MG63 (cell line): ENCODE data around the gene PHPT1. TPM values are rescaled to one million over a fixed set of nuclear protein-coding genes. Genes with fewer than 3 reads are reported as not detected.
"Not testable (repeated sequence)": the region's sequence is repeated elsewhere in the genome, so short reads cannot be mapped to it uniquely, and the experiment has no call there.

Experiments used
- DNase-seq: peaks from one replicate; pipeline ENCODE4 v3.0.0-alpha.2; 2020
- H3K27me3 ChIP-seq: fragments of 250-450 bp; sonication (Bioruptor Pico); 2 replicates; pipeline ENCODE4 v1.5.1; 2020; ENCODE audit warnings: mild to moderate bottlenecking, moderate library complexity
- H3K36me3 ChIP-seq: fragments of 250-450 bp; sonication (Bioruptor Pico); 2 replicates; pipeline ENCODE4 v1.5.1; 2020; ENCODE audit warnings: mild to moderate bottlenecking, moderate library complexity
- H3K4me3 ChIP-seq: fragments of 250-450 bp; sonication (Bioruptor Pico); 2 replicates; pipeline ENCODE4 v1.5.1; 2020; ENCODE audit warnings: mild to moderate bottlenecking, moderate library complexity
- H3K9me3 ChIP-seq: fragments of 250-450 bp; sonication (Bioruptor Pico); 2 replicates; pipeline ENCODE4 v1.5.1; 2020; ENCODE audit warnings: mild to moderate bottlenecking, moderate library complexity
- total RNA-seq: library from RNA; depleted of rRNA; stranded (reverse); fragments of >200 nt; shearing (Covaris generic); gene quantifications from 2 replicates; pipeline ENCODE4 v1.2.3, GENCODE V29; 2014; ENCODE audit warnings: low replicate concordance; rRNA removed

Gene PHPT1
- total RNA-seq = 47.1 and 74.1 TPM in 2 replicates

DNA sequence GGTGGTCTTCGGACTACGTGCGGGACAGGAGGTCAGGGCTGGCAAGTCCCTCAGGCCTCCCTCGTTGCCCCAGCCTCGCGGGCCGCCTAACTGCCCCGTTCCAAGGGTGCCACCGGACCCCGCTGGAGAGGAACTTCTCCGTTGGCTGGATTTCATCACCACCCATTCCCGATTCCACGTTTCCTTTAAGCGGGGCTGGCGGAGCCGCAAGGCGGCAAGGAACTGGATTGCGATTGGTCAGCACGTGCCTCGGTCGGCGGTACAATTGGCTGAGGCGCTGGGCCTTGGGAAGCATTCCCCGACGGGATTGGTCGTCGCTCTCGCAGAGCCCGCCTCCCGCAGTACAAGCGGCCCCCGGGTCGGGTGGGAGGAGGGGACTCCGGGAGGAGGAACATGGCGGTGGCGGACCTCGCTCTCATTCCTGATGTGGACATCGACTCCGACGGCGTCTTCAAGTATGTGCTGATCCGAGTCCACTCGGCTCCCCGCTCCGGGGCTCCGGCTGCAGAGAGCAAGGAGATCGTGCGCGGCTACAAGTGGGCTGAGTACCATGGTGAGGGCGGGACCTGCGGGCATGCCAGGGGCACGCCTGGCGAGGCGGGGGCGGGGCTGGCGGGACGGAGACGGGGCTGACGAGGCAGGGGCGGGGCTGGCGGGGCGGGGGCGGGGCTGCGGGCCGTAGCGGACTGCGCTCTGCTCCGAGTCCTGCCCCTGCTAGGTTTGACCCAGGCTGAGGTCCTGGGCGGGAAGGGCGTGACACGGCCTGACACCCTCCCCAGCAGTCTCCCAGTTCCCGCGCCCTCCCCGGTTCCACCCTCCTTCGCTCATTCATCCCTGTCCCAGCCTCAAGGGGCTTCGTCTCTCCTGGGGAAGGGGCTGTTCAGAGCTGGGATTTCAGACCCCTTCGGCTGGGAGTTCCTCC lies at the start of gene PHPT1:
Gene PHPT1 (plus strand): TSS at position 372 of the 922 bp plus-strand sequence. CDS start 22 bp downstream, at position 394.
- peak; percentile 98 for DNase-seq
- H3K36me3 ChIP-seq = peaks cover 13% of the 10 kb centered on the region
- H3K9me3 ChIP-seq = no peaks in the 10 kb centered on the region
- no peaks in the 10 kb centered on the region for H3K27me3 ChIP-seq
- peak within 1 kb of the TSS; percentile 86 for H3K4me3 ChIP-seq

DNA sequence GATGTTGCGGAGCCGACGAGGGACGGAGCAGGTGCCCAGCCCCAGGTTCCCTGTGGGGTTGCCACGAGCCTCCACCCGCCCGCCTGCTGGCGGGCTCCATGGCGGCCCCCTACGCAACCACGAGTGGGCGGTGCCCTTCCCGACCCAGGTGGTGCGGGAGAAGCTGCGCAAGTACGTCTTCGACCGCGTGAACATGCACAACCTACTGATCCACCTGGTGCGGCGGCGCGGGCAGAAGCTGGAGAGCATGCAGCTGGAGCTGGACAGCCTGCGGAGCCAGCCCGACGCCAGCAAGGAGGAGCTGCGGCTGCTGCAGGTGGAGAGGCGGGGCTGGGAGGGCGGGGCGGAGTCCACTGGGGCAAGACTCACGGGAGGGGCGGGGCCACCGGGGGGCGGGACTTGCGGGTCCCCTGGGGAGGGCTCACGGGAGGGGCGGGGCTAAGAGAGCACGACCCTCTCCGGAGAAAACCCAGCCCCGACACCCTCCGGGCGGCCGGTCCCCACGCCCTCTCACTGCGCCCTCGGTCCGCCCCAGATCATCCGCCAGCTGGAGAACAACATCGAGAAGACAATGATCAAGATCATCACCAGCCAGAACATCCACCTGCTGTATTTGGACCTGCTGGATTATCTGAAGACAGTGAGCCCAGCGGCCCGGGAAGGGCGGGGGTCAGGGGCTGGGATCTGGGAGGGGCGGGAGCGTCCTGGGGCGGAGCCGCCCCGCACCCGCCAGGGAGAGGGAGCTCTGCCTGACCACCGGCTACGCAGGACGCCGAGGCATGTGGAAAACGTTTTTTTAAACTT lies 49.2 kb upstream of the PHPT1 start:
- Histone ChIP-seq H3K4me3 (no peak overlapping the region), H3K36me3 (no peaks in the 10 kb centered on the region; the same call in 1 of the 2 replicates), H3K9me3 (no peaks in the 10 kb centered on the region), H3K27me3 (peaks cover 34% of the 10 kb centered on the region)
- DNase-seq = peak; percentile 65

DNA sequence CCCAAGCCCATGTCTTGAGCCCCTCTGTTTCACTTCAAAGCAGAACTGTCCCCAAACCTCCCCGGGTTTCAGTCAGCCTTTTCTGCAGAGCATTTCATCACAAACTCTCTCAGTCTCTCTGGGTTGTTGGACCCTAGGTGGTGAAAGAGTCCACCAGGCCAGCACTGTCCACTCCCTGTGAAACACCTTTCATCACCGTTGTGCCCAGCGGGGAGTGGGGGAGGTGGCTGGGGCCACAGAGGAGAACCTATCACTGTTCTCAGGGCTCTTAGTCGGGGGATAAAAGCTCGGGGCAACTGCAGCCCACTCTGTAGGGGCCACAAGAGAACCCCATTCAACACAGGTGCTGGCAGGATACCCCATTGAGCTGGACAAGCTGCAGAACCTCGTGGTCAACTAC lies 46.9 kb upstream of the PHPT1 start:
- Histone ChIP-seq H3K4me3 (no peak overlapping the region), H3K27me3 (peaks cover 31% of the 10 kb centered on the region), H3K36me3 (peaks cover 3% of the 10 kb centered on the region), H3K9me3 (no peaks in the 10 kb centered on the region)
- no peak for DNase-seq

DNA sequence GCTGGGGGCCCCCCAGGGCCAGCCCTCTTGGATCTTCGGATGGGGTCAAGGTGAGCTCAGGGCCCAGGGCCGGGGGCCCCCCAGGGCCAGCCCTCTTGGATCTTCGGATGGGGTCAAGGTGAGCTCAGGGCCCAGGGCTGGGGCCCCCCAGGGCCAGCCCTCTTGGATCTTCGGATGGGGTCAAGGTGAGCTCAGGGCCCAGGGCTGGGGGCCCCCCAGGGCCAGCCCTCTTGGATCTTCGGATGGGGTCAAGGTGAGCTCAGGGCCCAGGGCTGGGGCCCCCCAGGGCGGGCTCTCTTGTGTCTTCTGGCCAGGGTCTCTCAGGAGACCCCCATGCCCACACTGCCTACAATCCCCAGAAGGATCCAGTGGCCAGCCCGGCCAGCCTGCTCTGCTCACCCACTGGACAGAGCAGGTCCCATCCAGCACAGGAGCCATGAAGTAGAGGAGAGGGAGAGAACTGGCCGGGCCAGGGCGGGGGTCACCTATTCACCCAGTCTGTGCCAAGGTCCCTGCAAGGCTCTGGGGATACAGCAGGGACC lies 46.1 kb upstream of the PHPT1 start:
- not testable (repeated sequence) for H3K36me3 ChIP-seq, H3K4me3 ChIP-seq, DNase-seq, H3K9me3 ChIP-seq
- H3K27me3 ChIP-seq = peaks cover 24% of the 10 kb centered on the region

DNA sequence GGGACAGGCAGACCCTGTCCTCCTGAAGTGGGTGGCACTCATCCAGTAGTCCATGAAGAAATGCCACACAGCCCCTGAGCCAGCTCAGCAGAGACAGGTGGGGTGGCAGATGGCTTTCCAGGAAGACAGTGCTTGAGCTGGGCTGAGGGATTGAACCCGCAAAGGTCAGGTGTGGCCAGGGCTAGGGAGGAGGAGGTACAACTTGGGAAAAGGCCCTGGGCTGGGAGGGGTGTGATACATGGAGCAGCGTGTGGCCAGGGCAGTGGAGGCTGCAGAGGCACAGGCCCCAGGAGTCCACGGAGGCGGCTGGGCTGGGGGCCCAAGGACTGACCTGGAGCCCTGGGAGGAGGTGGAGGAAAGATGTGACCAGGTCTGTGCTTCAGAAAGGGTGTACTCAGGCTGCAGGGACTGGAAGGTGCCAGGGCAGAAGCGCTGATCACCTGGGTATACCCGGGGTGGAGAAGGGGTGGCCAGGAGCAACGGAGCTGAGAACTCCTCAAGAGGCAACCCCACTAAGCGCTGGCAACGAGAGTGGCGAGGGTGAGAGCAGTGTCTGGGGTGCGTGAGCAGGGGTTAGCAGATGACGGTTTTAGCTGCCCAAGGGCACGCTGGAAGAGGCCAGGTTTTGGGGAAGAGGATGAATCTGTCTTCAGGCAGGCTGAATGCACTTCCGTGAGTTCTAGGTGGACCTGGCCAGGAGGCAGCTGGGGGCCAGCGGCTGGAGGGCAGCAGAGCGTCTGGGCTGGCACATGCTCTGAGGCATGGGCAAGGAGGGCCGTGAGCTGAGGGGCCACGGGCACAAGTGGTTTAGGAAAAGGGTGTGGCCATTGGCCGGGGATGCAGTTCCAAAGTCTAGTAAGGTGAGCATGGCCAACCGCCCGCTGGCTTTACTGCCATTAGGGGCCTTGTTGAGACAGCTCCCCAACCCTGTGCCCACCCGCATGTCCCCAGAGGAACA lies 45.4 kb upstream of the PHPT1 start:
- no peak for DNase-seq
- Histone ChIP-seq H3K27me3 (peaks cover 16% of the 10 kb centered on the region), H3K36me3 (peaks cover 3% of the 10 kb centered on the region), H3K4me3 (no peak overlapping the region), H3K9me3 (no peaks in the 10 kb centered on the region)

DNA sequence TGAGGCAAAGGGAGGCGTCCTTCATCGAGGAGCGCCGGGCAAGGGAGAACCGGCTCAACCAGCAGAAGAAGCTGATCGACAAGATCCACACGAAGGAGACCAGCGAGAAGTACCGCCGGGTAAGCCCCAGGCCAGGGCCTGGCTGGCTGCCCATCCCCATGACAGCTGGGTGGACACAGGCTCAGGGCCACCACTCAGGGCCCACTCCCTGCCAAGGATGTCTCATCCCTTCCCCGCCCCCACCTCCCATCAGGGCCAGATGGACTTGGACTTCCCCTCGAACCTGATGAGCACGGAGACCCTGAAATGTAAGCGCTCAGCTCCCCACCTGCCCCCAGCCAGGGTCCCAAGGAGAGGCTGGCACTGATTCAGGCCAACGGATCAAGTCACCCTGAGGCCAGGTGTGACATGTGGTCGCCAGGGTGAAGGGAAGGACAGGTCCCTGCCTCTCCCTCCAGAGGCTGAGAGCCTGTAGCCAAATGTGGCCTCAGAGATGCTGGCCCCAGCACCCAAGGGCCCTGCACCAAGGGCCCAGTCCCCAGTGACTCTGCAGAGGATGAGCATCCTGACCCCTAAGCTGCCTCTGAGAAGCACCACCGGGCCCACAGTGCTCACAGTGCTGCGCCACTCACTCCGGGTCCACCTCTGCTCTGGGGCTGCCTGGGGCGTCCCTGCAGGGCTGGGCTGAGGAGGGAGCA lies 44.6 kb upstream of the PHPT1 start:
- peaks cover 8% of the 10 kb centered on the region for H3K27me3 ChIP-seq
- DNase-seq = no peak
- H3K36me3 ChIP-seq = peaks cover 10% of the 10 kb centered on the region
- H3K9me3 ChIP-seq = no peaks in the 10 kb centered on the region
- no peak overlapping the region for H3K4me3 ChIP-seq

DNA sequence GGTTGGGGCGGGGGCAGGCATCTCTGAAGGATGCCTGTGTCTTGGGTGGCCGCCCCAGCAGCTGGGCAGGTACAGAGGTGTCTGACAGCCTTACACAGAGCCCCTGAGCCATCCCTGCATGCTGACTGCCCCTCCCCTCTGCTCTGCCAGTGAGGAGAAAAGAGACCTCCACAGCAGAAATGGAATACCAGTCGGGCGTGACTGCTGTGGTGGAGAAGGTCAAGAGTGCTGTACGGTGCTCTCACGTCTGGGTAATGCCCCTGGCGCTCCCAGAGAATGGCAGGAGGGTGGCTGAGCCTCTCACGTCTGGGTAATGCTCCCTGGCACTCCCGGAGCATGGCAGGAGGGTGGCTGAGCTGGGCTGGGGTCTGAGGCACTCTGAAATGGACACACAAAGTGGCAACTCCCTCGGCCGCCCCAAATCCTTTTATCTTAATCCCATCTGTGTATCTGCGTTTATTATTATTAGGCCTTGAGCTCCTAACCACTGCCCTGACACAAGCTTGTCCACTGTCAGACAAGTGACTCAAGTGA lies 43.9 kb upstream of the PHPT1 start:
- no peak for DNase-seq

DNA sequence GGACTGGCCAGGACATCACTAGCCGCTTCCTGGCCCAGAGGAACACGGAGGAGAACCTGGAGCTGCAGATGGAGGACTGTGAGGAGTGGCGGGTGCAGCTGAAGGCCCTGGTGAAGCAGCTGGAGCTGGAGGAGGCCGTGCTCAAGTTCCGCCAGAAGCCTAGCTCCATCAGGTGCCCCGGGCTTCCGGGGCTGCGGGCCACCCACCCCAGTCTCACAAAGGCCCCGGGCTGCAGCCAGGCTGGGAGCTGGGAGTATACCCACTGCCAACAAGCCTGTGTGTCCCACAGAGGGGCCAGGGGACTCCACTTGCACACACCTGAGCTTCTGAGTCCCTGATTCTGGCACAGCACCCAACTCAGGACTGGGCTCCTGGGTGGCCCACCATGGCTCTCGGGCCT lies 43.1 kb upstream of the PHPT1 start:
- Histone ChIP-seq H3K9me3 (no peaks in the 10 kb centered on the region), H3K36me3 (peaks cover 24% of the 10 kb centered on the region), H3K27me3 (no peaks in the 10 kb centered on the region), H3K4me3 (no peak overlapping the region)
- DNase-seq = no peak

More for the DNA sequence above, 43.9 kb upstream of the PHPT1 start:
- H3K9me3 ChIP-seq = no peaks in the 10 kb centered on the region
- peaks cover 5% of the 10 kb centered on the region; the same call in 1 of the 2 replicates for H3K27me3 ChIP-seq
- H3K4me3 ChIP-seq = no peak overlapping the region
- peaks cover 16% of the 10 kb centered on the region for H3K36me3 ChIP-seq

DNA sequence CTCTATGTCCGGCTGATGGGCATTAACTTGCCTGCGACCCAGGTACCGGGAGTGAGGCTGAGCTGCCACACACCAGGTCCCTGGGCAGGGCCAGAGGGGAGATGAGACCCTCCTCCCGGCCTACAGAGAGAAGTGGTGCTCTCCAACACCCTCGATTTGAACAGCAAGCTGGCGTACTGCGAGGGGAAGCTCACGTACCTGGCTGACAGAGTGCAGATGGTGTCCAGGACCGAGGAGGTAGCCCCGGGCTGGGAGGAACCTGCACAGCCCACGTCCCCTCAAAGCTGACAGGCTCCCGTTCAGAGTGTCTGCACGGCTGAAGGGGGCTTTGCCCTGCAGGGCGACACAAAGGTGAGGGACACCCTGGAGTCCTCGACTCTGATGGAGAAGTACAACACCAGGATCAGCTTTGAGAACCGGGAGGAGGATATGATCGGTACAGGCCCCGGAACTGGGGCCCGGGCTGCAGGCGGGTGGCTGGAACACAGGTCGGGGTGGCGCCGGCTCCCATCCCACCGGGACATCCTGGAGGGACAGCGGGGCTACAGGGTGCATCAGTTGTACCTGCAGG lies 42.5 kb upstream of the PHPT1 start:
- peak overlapping the region; percentile 69 for H3K4me3 ChIP-seq
- no peak for DNase-seq
- no peaks in the 10 kb centered on the region for H3K27me3 ChIP-seq
- H3K36me3 ChIP-seq = peaks cover 28% of the 10 kb centered on the region
- H3K9me3 ChIP-seq = no peaks in the 10 kb centered on the region

DNA sequence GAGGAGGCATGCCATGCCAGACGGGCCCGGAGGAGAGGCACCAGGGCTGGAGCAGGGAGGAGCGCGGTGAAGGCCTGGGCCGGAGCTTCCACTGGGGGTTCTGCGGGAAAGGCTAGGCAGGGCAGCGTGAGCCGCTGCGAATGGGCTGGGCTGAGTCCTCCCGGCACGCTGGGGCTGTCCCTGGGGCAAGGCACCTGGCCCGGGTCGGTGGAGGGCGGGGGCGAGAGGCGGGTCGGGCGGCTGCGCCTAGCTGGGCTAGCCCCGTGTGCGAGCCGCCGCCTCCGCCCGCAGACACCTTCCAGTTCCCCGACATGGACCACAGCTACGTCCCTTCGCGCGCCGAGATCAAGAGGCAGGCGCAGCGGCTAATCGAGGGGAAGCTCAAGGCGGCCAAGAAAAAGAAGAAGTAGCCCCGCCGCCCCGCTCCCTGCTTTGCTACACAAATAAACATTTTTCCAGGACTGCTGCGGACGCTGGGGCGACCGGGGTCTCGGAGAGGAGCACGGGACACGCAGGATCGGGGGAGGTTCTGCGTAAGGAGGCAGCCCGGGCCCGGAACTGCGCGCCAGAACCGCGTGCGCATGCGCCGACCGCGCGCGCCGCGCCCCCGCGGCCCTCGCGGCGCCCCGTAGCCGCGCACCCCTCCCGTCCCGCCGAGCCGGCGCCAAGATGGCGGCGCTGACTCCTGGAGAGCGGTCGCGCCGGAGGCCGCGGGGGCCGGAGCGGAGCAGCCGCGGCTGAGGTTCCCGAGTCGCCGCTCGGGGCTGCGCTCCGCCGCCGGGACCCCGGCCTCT lies 41.7 kb upstream of the PHPT1 start, which contains the start of gene RABL6:
Gene RABL6 (plus strand): TSS at position 668 of the 794 bp plus-strand sequence. CDS start 249 bp downstream, outside the sequence.
- H3K9me3 ChIP-seq = no peaks in the 10 kb centered on the region
- H3K36me3 ChIP-seq = peaks cover 33% of the 10 kb centered on the region
- DNase-seq = peak; percentile 76
- no peaks in the 10 kb centered on the region for H3K27me3 ChIP-seq
- peak within 1 kb of the TSS; percentile 84 for H3K4me3 ChIP-seq

DNA sequence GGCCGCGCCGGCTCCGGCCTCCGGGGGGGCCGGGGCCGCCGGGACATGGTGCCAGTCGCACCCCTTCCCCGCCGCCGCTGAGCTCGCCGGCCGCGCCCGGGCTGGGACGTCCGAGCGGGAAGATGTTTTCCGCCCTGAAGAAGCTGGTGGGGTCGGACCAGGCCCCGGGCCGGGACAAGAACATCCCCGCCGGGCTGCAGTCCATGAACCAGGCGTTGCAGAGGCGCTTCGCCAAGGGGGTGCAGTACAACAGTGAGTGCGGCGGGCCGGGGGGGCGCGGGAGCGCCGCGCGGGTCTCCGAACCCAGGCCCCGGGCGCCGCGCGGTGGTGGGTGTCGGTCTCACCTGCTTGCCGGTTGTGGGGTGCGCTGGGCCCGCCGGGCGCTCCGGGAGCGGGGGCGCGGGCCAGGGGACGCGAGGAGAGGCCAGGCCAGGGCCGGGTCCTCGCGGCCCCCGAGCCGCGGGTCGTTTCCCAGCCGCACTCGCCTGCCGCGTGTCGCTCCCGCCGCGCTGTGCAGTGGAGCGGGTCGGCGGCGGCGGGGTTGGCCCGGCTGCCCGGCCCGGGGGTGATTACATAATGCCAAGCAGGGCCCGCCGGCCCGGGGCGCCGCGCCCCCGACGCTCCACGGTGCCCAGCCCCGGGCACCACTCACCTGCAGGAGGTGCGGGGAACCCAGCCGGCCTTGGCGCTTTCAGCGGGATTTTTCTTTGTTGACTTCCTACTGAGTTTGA lies 41.0 kb upstream of the PHPT1 start:
- no peaks in the 10 kb centered on the region for H3K9me3 ChIP-seq
- peak overlapping the region; percentile 84 for H3K4me3 ChIP-seq
- peaks cover 40% of the 10 kb centered on the region for H3K36me3 ChIP-seq
- peak; percentile 20 for DNase-seq
- H3K27me3 ChIP-seq = no peaks in the 10 kb centered on the region

DNA sequence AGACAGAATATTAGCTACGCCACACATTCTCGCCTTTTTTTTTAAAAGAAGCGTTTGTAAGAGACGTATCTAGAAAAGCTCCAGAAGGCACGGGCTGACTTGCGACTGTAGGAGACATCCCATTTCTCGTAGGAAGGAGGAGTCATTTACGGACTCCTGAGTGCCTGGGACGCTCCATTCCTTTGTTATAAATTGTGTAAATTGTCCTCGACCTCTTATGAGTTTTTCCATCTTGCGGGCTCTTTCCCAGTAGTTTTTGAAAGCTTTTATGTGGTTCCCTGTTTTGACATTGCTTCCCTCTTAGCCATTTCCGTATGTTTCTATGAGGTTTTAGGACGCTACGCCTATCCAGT lies 40.4 kb upstream of the PHPT1 start:
- Histone ChIP-seq H3K4me3 (peak overlapping the region; percentile 84), H3K27me3 (no peaks in the 10 kb centered on the region), H3K36me3 (peaks cover 46% of the 10 kb centered on the region), H3K9me3 (no peaks in the 10 kb centered on the region)
- no peak for DNase-seq

DNA sequence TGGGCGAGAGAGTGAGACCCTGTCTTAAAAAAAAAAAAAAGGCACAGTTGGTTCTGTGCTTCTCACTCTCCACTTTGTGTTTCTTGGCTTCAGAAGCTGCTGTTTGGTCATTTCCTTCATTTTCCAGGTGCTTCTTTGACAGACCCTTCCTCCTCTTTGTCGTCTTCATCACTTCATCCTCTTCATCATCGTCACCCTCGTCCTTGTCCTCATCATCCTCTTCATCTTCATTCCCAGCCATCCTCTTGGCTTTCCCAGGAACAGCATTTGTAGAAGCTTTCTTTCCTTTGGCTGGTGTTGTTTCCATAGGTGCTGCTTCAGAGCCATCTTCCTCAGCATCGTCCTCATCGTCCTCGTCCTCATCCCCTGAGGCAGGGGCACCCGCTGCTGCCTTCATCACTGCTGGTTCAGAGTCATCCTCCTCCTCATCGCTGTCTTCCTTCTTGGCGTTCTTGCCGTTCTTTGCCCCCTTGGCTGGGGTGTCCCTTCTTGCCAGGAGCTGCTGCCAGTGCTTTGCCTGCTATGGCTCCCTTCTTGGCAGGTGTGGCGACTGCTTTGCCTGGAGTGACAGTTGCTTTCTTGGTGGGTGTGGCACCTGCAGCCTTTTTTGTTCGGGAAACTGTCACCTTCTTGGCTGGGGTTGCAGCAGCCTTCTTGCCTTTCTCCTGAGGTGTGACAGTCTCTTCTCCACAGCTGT lies 34.3 kb upstream of the PHPT1 start:
- Histone ChIP-seq H3K36me3 (peaks cover 55% of the 10 kb centered on the region), H3K4me3 (no peak overlapping the region), H3K27me3 (no peaks in the 10 kb centered on the region), H3K9me3 (no peaks in the 10 kb centered on the region)
- DNase-seq = no peak
